GM19023 (cell line): ENCODE measurements around the gene PRKACA.
"Not testable (repeated sequence)": the region's sequence is repeated elsewhere in the genome, so short reads cannot be mapped to it uniquely, and the experiment has no call there.

Source experiments
- ATAC-seq: cut with Tn5 transposase; IDR thresholded peaks from one replicate; pipeline ENCODE4 v1.9.1; 2021; ENCODE audit warnings: mild to moderate bottlenecking, moderate library complexity; ENCODE audit not compliant: unreplicated experiment

PRKACA gene

GRCh38 chr19:14053500-14053899 is 64.1 kb downstream of the PRKACA start:
- no peak for ATAC-seq

GRCh38 chr19:14053032-14053431 is 64.5 kb downstream of the PRKACA start:
- ATAC-seq = no peak

DNA sequence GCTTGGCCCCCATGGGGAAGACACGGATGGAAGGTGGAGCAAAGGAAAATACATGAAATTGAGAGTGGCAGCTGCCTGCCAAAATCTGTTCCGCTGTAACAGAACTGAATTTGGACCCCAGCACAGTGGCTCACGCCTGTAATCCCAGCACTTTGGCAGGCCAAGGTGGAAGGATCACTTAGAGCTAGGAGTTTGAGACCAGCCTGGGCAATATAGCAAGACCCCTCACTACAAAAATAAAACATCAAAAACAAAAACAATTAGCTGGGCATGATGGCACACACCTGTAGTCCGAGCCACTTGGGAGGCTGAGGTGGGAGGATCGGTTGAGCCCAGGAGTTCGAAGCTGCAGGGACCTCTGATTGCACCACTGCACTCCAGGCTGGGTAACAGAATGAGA is 65.1 kb downstream of the PRKACA start:
- ATAC-seq = no peak

DNA sequence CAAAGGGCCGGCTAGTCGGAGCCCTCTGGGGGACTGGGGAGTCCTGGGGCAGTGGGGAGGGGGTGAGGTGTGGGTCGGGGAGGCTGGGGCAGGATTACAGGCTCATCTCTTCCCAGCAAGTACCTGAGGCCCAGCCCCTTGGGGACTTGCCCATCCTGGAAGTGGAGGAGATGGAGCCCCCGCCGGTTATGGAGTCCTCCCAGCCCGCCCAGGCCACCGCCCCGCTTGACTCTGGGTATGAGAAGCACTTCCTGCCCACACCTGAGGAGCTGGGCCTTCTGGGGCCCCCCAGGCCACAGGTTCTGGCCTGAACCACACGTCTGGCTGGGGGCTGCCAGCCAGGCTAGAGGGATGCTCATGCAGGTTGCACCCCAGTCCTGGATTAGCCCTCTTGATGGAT is 65.6 kb downstream of the PRKACA start:
- ATAC-seq = no peak

DNA sequence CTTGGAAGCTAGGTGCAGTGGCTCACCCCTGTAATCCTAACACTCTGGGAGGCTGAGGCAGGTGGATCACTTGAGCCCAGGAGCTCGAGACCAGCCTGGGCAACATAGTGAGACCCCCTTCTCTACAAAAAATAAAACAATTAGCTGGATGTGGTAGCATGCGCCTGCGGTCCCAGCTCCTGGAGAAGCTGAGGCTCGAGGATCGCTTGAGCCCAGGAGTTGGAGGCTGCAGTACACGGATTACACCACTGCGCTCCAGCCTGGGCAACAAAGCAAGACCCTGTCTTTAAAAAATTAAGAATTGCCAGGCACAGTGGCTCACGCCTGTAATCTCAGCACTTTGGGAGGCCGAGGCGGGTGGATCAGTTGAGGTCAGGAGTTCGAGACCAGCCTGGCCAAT is 66.6 kb downstream of the PRKACA start:
- not testable (repeated sequence) for ATAC-seq

GRCh38 chr19:14050512-14050911 is 67.0 kb downstream of the PRKACA start:
- ATAC-seq = no peak

DNA sequence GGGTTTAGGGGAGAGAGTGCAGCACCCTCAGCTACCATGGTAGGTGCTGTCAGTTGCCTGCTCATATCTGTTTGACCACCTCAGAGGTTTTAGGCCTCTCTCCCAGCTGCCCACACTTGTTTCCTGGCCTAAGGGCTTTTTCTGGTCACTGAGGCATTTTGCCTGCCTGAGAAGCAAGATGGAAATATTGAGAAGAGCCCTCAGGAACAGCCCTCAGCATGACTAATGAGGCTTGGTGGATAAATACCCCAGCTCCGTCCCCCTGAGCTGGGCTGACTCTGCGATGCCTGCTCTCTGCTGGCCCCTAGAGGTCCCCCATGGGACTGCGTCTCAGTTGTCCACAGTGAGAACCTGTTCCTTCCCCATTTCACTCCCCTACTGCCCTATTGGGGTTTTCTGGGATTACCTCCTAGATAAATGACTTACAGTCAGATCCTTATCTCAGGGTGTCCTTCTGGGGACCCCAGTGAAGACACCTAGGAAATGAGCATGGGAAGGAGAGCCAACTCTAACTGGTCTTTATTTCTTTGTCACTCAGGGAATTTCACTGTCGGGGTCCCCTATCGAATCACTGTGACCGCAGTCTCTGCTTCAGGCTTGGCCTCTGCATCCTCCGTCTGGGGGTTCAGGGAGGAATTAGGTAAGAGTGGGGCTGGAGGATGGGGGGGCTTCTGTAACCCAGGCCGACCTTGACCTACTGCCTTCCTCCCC is 69.0 kb downstream of the PRKACA start:
- no peak for ATAC-seq

- not testable (repeated sequence) for ATAC-seq
These were observed 69.7 kb downstream of the PRKACA start for GRCh38 chr19:14047866-14048265.

GRCh38 chr19:14042659-14043608 is 74.6 kb downstream of the PRKACA start:
- not testable (repeated sequence) for ATAC-seq
